A549 (cell line): ENCODE measurements around the gene RBM44. TPM values are rescaled to one million over a fixed set of nuclear protein-coding genes. Genes with fewer than 3 reads are reported as not detected.

ENCODE experiments used
- polyA plus RNA-seq, 4 experiments: library from polyadenylated mRNA; depleted of rRNA in 3 of 4; stranded (reverse); fragments of >200 nt; fragmentation: RNase III in 1 of 4; extraction: RNeasy Plus Mini Kit Qiagen cat#74134 plus additional on column Dnase treatment in 1 of 4; gene quantifications; 2 replicates in 3 of 4; 3 replicates in 1 of 4; pipeline ENCODE4 v1.2.3, GENCODE V29; 2011 to 2017
- small RNA-seq, 6 experiments: library from RNA; depleted of rRNA; stranded (forward); fragments of <200 nt; gene quantifications; one replicate each; pipeline ENCODE3, GENCODE V24; 2012

RBM44 gene
- polyA plus RNA-seq, 2 of the 4 experiments (the other 2 are of a cell fraction): 0.30 to 0.87 TPM

Small RNA genes lying within 50 kb of the gene (small RNA-seq; reads per million reads assigned to genes)
- gene RF00157: 0 reads per million in 6 experiments

Other genes starting within 250 kb of the RBM44 start
- gene PRLH, start 232.2 kb upstream of the RBM44 start, polyA plus RNA-seq (2011; rRNA removed): not detected in 2 replicates
- gene PRLH, start 232.2 kb upstream of the RBM44 start, polyA plus RNA-seq (2017; fragmentation: RNase III; extraction: RNeasy Plus Mini Kit Qiagen cat#74134 plus additional on column Dnase treatment): not detected in 3 replicates
- 0.44 and 0.78 TPM in 2 replicates for gene RAB17, start 208.0 kb upstream of the RBM44 start, polyA plus RNA-seq (2011; rRNA removed)
- gene RAB17, start 208.0 kb upstream of the RBM44 start, polyA plus RNA-seq (2017; fragmentation: RNase III; extraction: RNeasy Plus Mini Kit Qiagen cat#74134 plus additional on column Dnase treatment): 0.42 to 2.3 TPM (median 2.2 TPM) in 3 replicates
- 78.3 and 93.0 TPM in 2 replicates for gene LRRFIP1, start 171.2 kb upstream of the RBM44 start, polyA plus RNA-seq (2011; rRNA removed)
- gene LRRFIP1, start 171.2 kb upstream of the RBM44 start, polyA plus RNA-seq (2017; fragmentation: RNase III; extraction: RNeasy Plus Mini Kit Qiagen cat#74134 plus additional on column Dnase treatment): 69.1 to 75.6 TPM (median 74.7 TPM) in 3 replicates
- gene RAMP1, start 60.8 kb downstream of the RBM44 start, polyA plus RNA-seq (2011; rRNA removed): not detected in 2 replicates
- not detected in 3 replicates for gene RAMP1, start 60.8 kb downstream of the RBM44 start, polyA plus RNA-seq (2017; fragmentation: RNase III; extraction: RNeasy Plus Mini Kit Qiagen cat#74134 plus additional on column Dnase treatment)
- 65.5 and 81.1 TPM in 2 replicates for gene UBE2F, start 168.2 kb downstream of the RBM44 start, polyA plus RNA-seq (2011; rRNA removed)
- 49.1 to 51.3 TPM (median 49.7 TPM) in 3 replicates for gene UBE2F, start 168.2 kb downstream of the RBM44 start, polyA plus RNA-seq (2017; fragmentation: RNase III; extraction: RNeasy Plus Mini Kit Qiagen cat#74134 plus additional on column Dnase treatment)